GM12801 (cell line): Measurements from ENCODE around the gene MRPL24.

ENCODE experiments used
- TF ChIP-seq, protein P1 (sequence below): IDR thresholded peaks from one replicate; pipeline ENCODE4 v1.5.1; 2011; ENCODE audit warnings: control low read depth; ENCODE audit not compliant: insufficient read length; ENCODE audit errors: extremely low read depth

Gene MRPL24

DNA sequence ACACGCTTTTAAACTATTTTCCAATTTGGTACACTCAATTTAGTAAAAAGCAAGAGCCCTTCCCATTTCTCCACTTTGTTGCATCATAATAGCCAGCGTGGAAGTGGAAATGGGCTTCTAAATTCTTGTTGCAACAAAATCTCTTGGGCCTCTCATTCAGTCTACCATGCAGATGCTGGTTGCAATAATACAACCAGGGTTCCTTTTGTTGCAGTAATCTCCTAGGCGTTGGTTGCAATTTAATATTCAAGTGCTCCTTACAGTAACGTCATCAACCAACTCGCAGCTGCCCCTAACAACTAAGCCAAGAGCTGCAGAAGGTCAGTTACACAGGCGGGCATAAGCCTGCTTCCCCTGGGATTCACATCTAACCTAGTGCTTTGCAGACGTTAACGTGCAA, 13.3 kb upstream of the MRPL24 start:
- TF ChIP-seq, protein P1, sequence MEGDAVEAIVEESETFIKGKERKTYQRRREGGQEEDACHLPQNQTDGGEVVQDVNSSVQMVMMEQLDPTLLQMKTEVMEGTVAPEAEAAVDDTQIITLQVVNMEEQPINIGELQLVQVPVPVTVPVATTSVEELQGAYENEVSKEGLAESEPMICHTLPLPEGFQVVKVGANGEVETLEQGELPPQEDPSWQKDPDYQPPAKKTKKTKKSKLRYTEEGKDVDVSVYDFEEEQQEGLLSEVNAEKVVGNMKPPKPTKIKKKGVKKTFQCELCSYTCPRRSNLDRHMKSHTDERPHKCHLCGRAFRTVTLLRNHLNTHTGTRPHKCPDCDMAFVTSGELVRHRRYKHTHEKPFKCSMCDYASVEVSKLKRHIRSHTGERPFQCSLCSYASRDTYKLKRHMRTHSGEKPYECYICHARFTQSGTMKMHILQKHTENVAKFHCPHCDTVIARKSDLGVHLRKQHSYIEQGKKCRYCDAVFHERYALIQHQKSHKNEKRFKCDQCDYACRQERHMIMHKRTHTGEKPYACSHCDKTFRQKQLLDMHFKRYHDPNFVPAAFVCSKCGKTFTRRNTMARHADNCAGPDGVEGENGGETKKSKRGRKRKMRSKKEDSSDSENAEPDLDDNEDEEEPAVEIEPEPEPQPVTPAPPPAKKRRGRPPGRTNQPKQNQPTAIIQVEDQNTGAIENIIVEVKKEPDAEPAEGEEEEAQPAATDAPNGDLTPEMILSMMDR = no peak

DNA sequence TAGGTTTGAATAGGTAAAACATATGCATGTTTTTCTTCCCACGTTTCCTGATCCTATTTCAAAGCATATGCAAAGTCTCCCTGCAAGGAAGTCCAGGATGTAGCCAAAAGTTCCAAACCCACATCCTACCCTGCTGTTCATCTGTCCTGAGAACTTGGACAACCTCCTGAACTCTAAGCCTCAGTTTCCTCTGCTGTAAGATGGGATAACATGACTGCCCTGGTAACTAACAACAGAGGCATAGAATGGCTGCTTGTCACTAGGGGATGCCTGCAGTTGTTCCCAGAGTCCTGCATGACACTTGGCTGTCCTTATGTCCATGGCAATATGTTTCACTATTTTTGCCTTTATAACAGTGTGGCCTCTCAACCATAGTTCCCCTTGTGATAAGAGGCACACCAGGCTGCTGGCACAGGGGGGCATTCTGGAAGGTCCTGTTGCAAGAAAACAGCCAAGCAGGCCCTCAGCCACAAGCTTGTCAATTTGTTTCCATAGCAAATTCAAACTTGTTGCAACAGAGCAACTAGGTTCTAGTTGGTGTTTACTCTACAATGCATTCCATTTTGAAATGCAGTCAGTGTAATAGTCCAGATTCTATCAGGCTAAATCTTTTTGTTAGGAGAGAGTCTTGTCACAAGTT, 12.1 kb upstream of the MRPL24 start:
- TF ChIP-seq, protein P1 = no peak

DNA sequence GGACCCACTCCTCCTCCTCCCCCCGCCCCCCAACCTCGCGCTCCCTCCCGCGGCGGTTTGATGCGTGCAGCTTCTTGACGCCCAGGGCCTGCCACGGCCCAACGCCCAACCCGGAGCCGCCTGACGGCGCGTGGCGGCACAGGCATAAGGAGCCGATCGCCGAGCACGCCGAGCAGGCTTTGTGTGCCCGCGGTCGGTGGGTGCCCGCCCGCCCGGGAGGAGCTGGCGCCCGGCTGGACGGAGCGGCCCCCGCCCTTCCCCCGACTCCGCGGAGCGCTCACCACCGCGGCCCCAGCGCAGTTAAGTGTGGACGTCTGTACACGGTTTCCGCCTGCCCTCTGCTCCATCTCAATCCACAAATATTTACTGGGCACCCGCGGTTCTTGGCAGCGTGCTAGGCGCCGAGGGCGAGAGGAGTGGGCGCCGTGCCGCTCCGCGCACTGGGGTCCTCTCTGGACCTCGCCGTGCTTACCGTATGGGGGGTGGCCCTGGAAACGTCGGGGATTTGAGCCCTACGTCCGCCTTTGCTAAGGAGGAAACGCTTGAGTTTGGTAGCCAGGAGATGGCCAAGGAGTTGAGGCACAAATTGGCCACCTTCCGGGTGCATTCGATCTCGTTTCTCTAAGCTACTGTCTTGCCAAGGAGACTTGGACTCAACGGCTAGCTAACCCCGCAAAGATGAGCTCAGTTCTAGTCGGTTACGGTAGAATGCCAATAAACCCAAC, 11.0 kb upstream of the MRPL24 start:
- TF ChIP-seq, protein P1 = no peak

DNA sequence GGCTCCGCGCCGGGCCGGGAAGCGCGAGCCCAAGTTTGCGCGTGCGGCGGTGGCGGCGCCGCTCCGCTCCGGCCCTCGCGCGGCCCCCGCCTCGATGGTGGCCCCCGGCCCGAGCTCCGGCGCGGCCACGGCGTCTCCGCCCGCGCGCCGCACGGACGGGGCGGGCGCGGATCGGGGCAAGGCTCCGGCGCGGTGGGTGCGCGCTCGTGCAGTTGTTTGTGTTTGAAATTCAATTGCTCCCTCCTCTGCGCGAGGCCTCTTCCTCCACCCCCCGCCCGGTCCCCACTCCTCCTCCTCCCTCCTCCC, 10.5 kb upstream of the MRPL24 start, which contains the start of gene HDGF:
Gene HDGF, minus strand, starts transcription at position 225 of the 306 bp plus-strand sequence. CDS start 246 bp downstream, outside the sequence.
- TF ChIP-seq, protein P1 = no peak

DNA sequence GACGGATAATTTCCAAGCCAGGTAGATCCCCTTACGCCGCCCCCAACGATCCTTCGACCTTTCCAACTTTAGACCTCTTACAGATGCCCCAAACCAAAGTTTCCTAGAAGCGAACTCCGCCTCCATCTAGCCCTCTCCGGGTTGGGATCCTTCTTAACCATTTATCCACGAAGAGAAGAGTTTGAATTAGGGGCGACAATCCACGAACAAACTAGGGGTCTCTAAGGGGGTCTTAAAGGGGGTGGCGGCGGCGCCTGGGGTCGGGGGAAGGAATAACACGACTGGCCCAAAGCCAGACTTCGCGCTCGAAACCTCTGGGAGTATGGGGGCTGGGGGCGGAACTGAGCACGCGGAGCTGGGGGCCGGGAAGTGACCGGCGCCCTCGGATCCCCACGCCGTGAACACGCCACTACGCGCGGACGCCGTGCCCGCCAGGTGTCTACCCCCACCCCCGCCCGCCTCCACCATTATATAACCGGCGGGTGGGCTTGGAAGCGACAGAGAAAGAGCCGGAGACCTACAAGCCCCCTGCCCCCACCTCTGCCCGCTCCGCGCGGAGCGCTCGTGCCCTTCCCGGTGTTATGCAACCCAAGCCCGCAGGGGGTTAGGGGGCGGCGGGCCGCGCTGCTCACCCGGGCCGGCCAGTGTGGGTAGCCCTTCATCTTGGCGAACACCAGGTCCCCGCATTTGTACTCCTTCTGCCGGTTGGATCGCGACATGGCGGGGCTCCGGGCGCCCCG, 10.0 kb upstream of the MRPL24 start:
- TF ChIP-seq, protein P1 = no peak

DNA sequence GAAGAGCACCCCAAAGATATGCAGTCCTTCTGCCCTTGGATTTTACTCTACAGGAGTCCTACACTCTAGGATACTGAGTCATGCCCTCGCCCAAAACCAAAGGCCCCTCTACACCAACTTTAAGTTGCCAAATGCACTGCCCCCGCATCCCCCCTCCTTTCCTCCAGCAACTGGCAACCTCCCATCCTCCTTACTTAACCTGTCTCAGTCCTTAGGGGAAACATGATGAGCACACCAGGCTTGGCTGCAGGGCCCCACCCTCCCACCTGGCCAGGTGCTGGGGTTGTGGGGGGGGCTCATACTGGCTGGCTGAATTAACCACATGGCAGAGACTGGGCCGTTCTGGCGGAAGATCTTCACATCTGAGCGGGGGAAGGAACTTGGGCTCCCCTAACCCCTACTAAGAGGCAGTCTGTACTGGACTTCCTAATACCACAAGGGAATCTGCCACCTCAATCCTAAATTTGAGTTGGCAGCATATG, 9.3 kb upstream of the MRPL24 start:
- TF ChIP-seq, protein P1 = no peak

DNA sequence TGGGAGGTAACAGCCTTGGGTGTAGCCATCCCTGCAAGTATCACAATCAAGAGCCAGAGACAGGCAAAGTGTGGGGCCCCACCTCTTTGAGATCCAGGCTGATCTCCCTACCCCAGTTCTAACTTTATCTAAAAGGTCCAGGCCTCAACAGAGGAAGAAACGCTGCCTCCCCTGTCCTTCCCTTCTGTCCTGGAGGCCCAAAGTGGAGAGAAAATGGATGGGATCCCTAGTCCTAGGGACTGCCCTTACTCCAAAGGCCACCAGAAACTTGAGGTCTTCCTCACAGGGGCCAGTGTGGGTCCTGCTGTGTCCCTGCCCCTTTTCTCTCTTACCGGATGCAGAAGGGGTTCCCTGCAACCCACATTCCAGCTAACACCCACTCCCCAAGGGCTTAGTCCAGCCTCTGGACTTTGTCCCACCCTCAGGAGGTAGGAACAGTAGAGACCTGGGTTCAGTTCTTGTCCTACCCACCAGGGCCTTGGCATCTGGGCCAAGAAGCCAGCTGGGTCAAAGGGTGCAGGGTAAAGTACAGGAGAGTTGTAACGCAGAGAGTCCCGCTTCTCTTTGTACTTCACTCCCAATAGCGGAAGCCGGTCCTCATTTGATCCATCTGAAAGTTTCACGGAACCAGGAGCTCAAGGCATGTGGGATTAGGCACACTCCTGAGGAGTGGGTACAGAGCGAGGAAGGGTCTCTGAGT, 8.7 kb upstream of the MRPL24 start:
- TF ChIP-seq, protein P1 = no peak
